WTC11 (cell line): Measurements from ENCODE around the gene GPR83. TPM values are rescaled to one million over a fixed set of nuclear protein-coding genes. Genes with fewer than 3 reads are reported as not detected.

ENCODE experiments used
- ATAC-seq: fragments of 200-7000 bp; cut with Tn5 transposase; 2 replicates; pipeline ENCODE4 v1.10.0; 2021; ENCODE audit warnings: mild to moderate bottlenecking, moderate library complexity
- CTCF ChIA-PET: fragments of 300-600 bp; sonication (Branson Sonifier 250); formaldehyde crosslinking; loops from one replicate; lab custom pipeline; 2021; ENCODE audit warnings: antibody characterized with exemption; lab: Charles Lee
- POLR2A ChIA-PET: fragments of 350-600 bp; sonication (Branson Sonifier 250); formaldehyde crosslinking; loops from one replicate; lab custom pipeline; 2021; ENCODE audit warnings: antibody characterized with exemption; lab: Charles Lee
- DNase-seq: peaks from one replicate; pipeline ENCODE4 v3.0.0; 2021; ENCODE audit warnings: low spot score
- H3K27ac Mint-ChIP-seq: 2 replicates; pipeline ENCODE4 v1.8.0; 2021; ENCODE audit warnings: mixed read lengths
- H3K27me3 Mint-ChIP-seq: 2 replicates; pipeline ENCODE4 v1.8.0; 2021; ENCODE audit warnings: low read depth, mild to moderate bottlenecking, moderate library complexity, mixed read lengths
- H3K36me3 Mint-ChIP-seq: 2 replicates; pipeline ENCODE4 v1.8.0; 2021; ENCODE audit warnings: mixed read lengths
- H3K4me1 Mint-ChIP-seq: 2 replicates; pipeline ENCODE4 v1.8.0; 2022; ENCODE audit warnings: mixed read lengths
- H3K4me3 Mint-ChIP-seq: 2 replicates; pipeline ENCODE4 v1.8.0; 2021; ENCODE audit warnings: mild to moderate bottlenecking, moderate library complexity, mixed read lengths
- H3K9me3 Mint-ChIP-seq: 2 replicates; pipeline ENCODE4 v1.8.0; 2021; ENCODE audit warnings: mixed read lengths
- ESRRA ChIP-seq: sonication (generic); formaldehyde crosslinking; IDR thresholded peaks from 2 replicates; pipeline ENCODE4 v1.8.1; 2022; ENCODE audit warnings: mild to moderate bottlenecking, missing genetic modification reagents, borderline replicate concordance
- ETV6 ChIP-seq: sonication (generic); formaldehyde crosslinking; IDR thresholded peaks from 2 replicates; pipeline ENCODE4 v1.8.1; 2022; ENCODE audit warnings: mild to moderate bottlenecking, missing genetic modification reagents
- GABPB1 ChIP-seq: sonication (generic); formaldehyde crosslinking; IDR thresholded peaks from 2 replicates; pipeline ENCODE4 v1.8.1; 2023; ENCODE audit warnings: mild to moderate bottlenecking, missing genetic modification reagents
- GRHL2 ChIP-seq: fragments of 250-450 bp; sonication (Bioruptor Pico); IDR thresholded peaks from 2 replicates; pipeline ENCODE4 v1.8.0; 2022; ENCODE audit warnings: mild to moderate bottlenecking, moderate library complexity; ENCODE audit not compliant: insufficient replicate concordance, severe bottlenecking
- IRF1 ChIP-seq: sonication (generic); formaldehyde crosslinking; IDR thresholded peaks from 2 replicates; pipeline ENCODE4 v1.8.0; 2023; ENCODE audit warnings: missing genetic modification reagents
- MLX ChIP-seq: sonication (generic); formaldehyde crosslinking; IDR thresholded peaks from 2 replicates; pipeline ENCODE4 v1.8.1; 2023; ENCODE audit warnings: mild to moderate bottlenecking, missing genetic modification reagents, moderate library complexity
- MXD4 ChIP-seq: fragments of 250-450 bp; sonication (Bioruptor Pico); IDR thresholded peaks from 2 replicates; pipeline ENCODE4 v1.8.0; 2021; ENCODE audit warnings: mild to moderate bottlenecking, moderate library complexity, borderline replicate concordance
- NFE2L1 ChIP-seq: sonication (generic); formaldehyde crosslinking; IDR thresholded peaks from 2 replicates; pipeline ENCODE4 v1.8.1; 2023; ENCODE audit warnings: missing genetic modification reagents
- OVOL2 ChIP-seq: fragments of 250-450 bp; sonication (Bioruptor Pico); IDR thresholded peaks from 2 replicates; pipeline ENCODE4 v1.9.0; 2021; ENCODE audit warnings: mild to moderate bottlenecking, borderline replicate concordance
- PRDM15 ChIP-seq: sonication (generic); formaldehyde crosslinking; IDR thresholded peaks from 2 replicates; pipeline ENCODE4 v1.8.0; 2022; ENCODE audit warnings: missing genetic modification reagents
- PRRX2 ChIP-seq: fragments of 250-450 bp; sonication (Bioruptor Pico); IDR thresholded peaks from 2 replicates; pipeline ENCODE4 v1.8.0; 2021; ENCODE audit warnings: mild to moderate bottlenecking
- TP53 ChIP-seq: sonication (generic); formaldehyde crosslinking; IDR thresholded peaks from 2 replicates; pipeline ENCODE4 v1.8.1; 2023; ENCODE audit warnings: mild to moderate bottlenecking, missing genetic modification reagents
- ZBTB43 ChIP-seq: sonication (generic); formaldehyde crosslinking; IDR thresholded peaks from 2 replicates; pipeline ENCODE4 v1.8.1; 2023; ENCODE audit warnings: mild to moderate bottlenecking, missing genetic modification reagents
- ZNF138 ChIP-seq: sonication (generic); formaldehyde crosslinking; conservative IDR thresholded peaks from 2 replicates; pipeline ENCODE4 v1.8.1; 2022; ENCODE audit warnings: mild to moderate bottlenecking, moderate library complexity, missing genetic modification reagents
- ZNF281 ChIP-seq: sonication (generic); formaldehyde crosslinking; IDR thresholded peaks from 2 replicates; pipeline ENCODE4 v1.8.0; 2023; ENCODE audit warnings: mild to moderate bottlenecking, missing genetic modification reagents
- ZNF416 ChIP-seq: fragments of 250-450 bp; sonication (Bioruptor Pico); IDR thresholded peaks from 2 replicates; pipeline ENCODE4 v1.9.0; 2021; ENCODE audit warnings: mild to moderate bottlenecking, inconsistent platforms
- ZNF425 ChIP-seq: fragments of 250-450 bp; sonication (Bioruptor Pico); conservative IDR thresholded peaks from 2 replicates; pipeline ENCODE4 v1.9.0; 2021; ENCODE audit warnings: mild to moderate bottlenecking
- ZNF512 ChIP-seq: sonication (generic); formaldehyde crosslinking; IDR thresholded peaks from 2 replicates; pipeline ENCODE4 v1.8.1; 2022; ENCODE audit warnings: missing genetic modification reagents, borderline replicate concordance
- total RNA-seq: library from RNA; stranded (reverse); gene quantifications from 3 replicates; pipeline ENCODE4 v1.2.3, GENCODE V29; 2021

The GPR83 gene
- total RNA-seq, 1 experiment from 2014 or later, result 0.42 TPM

- H3K4me3 Mint-ChIP-seq, result no peak overlapping the region
- ChIA-PET POLR2A (no interaction called here), CTCF (interaction anchor here (0.7 to 0.8 kb wide), 2 partner anchors 19 to 448 kb away, joined by 3 read pairs; no protein-coding TSS in a partner anchor)
- H3K27ac Mint-ChIP-seq, result no peak overlapping the region
- H3K27me3 Mint-ChIP-seq, result peaks cover 4% of the 10 kb centered on the region
- H3K36me3 Mint-ChIP-seq, result peaks cover 44% of the 10 kb centered on the region
- H3K9me3 Mint-ChIP-seq, result peaks cover 50% of the 10 kb centered on the region
- no peak for TF ChIP-seq ZBTB43
- no peak for TF ChIP-seq ESRRA (CRISPR knock-in tag)
- no peak for TF ChIP-seq GRHL2 (CRISPR knock-in tag)
- no peak for TF ChIP-seq ZNF512 (CRISPR knock-in tag)
- no peak for TF ChIP-seq NFE2L1
- TF ChIP-seq IRF1 (CRISPR knock-in tag), result no peak
- TF ChIP-seq TP53 (CRISPR knock-in tag), result no peak
- TF ChIP-seq OVOL2 (CRISPR knock-in tag), result no peak
- TF ChIP-seq GABPB1, result no peak
- TF ChIP-seq PRDM15 (CRISPR knock-in tag), result no peak
- TF ChIP-seq ZNF138 (CRISPR knock-in tag), result no peak
- no peak for TF ChIP-seq MLX (CRISPR knock-in tag)
- no peak for TF ChIP-seq MXD4 (CRISPR knock-in tag)
- no peak for TF ChIP-seq ZNF281 (CRISPR knock-in tag)
- TF ChIP-seq ZNF416 (CRISPR knock-in tag), result no peak
- no peak for TF ChIP-seq ETV6 (CRISPR knock-in tag)
- TF ChIP-seq PRRX2 (CRISPR knock-in tag), result no peak
- no peak for TF ChIP-seq ZNF425 (CRISPR knock-in tag)
- ATAC-seq, result no peak
- no peak for DNase-seq
- H3K4me1 Mint-ChIP-seq, result no peaks in the 10 kb centered on the region
Observed at GRCh38 chr11:94343495-94343894, 57.7 kb downstream of the GPR83 start.
